GM23248 (cell line): Measurements from ENCODE around the gene HACE1. TPM values are rescaled to one million over a fixed set of nuclear protein-coding genes. Genes with fewer than 3 reads are reported as not detected.

Experiments
- DNase-seq: peaks from one replicate; pipeline ENCODE4 v3.0.0-alpha.2; 2015
- H2AFZ ChIP-seq: fragments of 200-600 bp; sonication (generic); 2 replicates; pipeline ENCODE4 v1.6.1; 2016; ENCODE audit warnings: antibody characterized with exemption
- H3F3A ChIP-seq: fragments of 200-600 bp; sonication (generic); 2 replicates; pipeline ENCODE4 v1.6.1; 2016; ENCODE audit warnings: mild to moderate bottlenecking, antibody characterized with exemption, mixed run types; ENCODE audit not compliant: insufficient read depth
- H3K27ac ChIP-seq: fragments of 200-600 bp; sonication (generic); 2 replicates; pipeline ENCODE4 v1.5.1; 2016; ENCODE audit warnings: mild to moderate bottlenecking
- H3K27me3 ChIP-seq: fragments of 200-600 bp; sonication (generic); replicated peaks from 2 replicates; pipeline ENCODE4 v1.6.1; 2016; ENCODE audit warnings: mild to moderate bottlenecking; ENCODE audit not compliant: insufficient read depth
- H3K36me3 ChIP-seq: fragments of 200-600 bp; sonication (generic); 2 replicates; pipeline ENCODE4 v1.6.1; 2016; ENCODE audit warnings: low read depth, mild to moderate bottlenecking
- H3K4me1 ChIP-seq: fragments of 200-600 bp; sonication (generic); 2 replicates; pipeline ENCODE4 v1.6.1; 2016; ENCODE audit warnings: mild to moderate bottlenecking; ENCODE audit not compliant: insufficient read depth
- H3K4me2 ChIP-seq: fragments of 200-600 bp; sonication (generic); one replicate; pipeline ENCODE4 v1.6.1; 2016; ENCODE audit warnings: mild to moderate bottlenecking; ENCODE audit not compliant: unreplicated experiment
- H3K4me3 ChIP-seq: fragments of 200-600 bp; sonication (generic); 2 replicates; pipeline ENCODE4 v1.5.1; 2016; ENCODE audit warnings: mild to moderate bottlenecking
- H3K79me2 ChIP-seq: fragments of 200-600 bp; sonication (generic); 2 replicates; pipeline ENCODE4 v1.6.1; 2016; ENCODE audit warnings: mild to moderate bottlenecking; ENCODE audit not compliant: insufficient read depth
- H3K9ac ChIP-seq: fragments of 200-600 bp; sonication (generic); 2 replicates; pipeline ENCODE4 v1.6.1; 2016; ENCODE audit warnings: mild to moderate bottlenecking
- H3K9me2 ChIP-seq: fragments of 200-600 bp; sonication (generic); 2 replicates; pipeline ENCODE4 v1.6.1; 2016; ENCODE audit warnings: mixed run types, mild to moderate bottlenecking, moderate library complexity; ENCODE audit not compliant: insufficient read depth
- H3K9me3 ChIP-seq: fragments of 200-600 bp; sonication (generic); one replicate; pipeline ENCODE4 v1.6.1; 2017; ENCODE audit warnings: low read depth
- H4K20me1 ChIP-seq: fragments of 200-600 bp; sonication (generic); 2 replicates; pipeline ENCODE4 v1.6.0; 2016; ENCODE audit not compliant: insufficient read depth
- EZH2 ChIP-seq: fragments of 200-600 bp; sonication (generic); IDR thresholded peaks from 2 replicates; pipeline ENCODE4 v1.6.1; 2018; ENCODE audit warnings: antibody characterized with exemption, mild to moderate bottlenecking; ENCODE audit not compliant: insufficient read depth, poor library complexity, severe bottlenecking
- EZH2phosphoT487 ChIP-seq: fragments of 200-600 bp; sonication (generic); IDR thresholded peaks from 2 replicates; pipeline ENCODE4 v1.6.1; 2018; ENCODE audit warnings: antibody characterized with exemption, moderate library complexity, mild to moderate bottlenecking, low read depth; ENCODE audit not compliant: insufficient read depth
- WGBS, 2 experiments: methylation state at CpG; one replicate each; pipeline ENCODE4 v1.1.6; 2015 to 2017; ENCODE audit warnings: low lambda C conversion rate in 2 of 2, low coverage in 1 of 2; ENCODE audit errors: missing lambda C conversion rate in 2 of 2; 5-methylcytosine and 5-hydroxymethylcytosine counted together
- in situ Hi-C: fragments of 300-500 bp; cut with MboI; formaldehyde crosslinking; loops from 2 replicates; pipeline ENCODE4 v1.15.0; 2020
- polyA plus RNA-seq: library from polyadenylated mRNA; unstranded; fragments of >200 nt; fragmentation: Nextera tagmentation; extraction: Ambion mirVana; gene quantifications from 2 replicates; pipeline ENCODE4 v1.2.1, GENCODE V29; 2016
- total RNA-seq: library from RNA; depleted of rRNA; stranded (reverse); fragments of >200 nt; shearing (Covaris generic); gene quantifications from 2 replicates; pipeline ENCODE4 v1.2.3, GENCODE V29; 2014

HACE1 gene
- total and polyA plus RNA-seq, 2 experiments from 2014 or later, result 7.7 to 13.3 TPM

- Histone ChIP-seq H3K36me3 (no peaks in the 10 kb centered on the region), H3K9me2 (no peaks in the 10 kb centered on the region), H3K4me2 (no peak overlapping the region), H3K79me2 (no peaks in the 10 kb centered on the region), H3F3A (0 out of 2 replicates have a peak, but pooled peaks cover 11% of the 10 kb centered on the region), H3K27ac (no peak overlapping the region), H4K20me1 (no peaks in the 10 kb centered on the region), H3K9me3 (no peaks in the 10 kb centered on the region), H3K4me1 (peaks cover 15% of the 10 kb centered on the region), H3K4me3 (no peak overlapping the region), H3K27me3 (no peaks in the 10 kb centered on the region), H3K9ac (no peak overlapping the region), H2AFZ (no peak overlapping the region)
- no peak for DNase-seq
- WGBS, 2 experiments, result 75 to 83% methylated on average over 5 of the region's 5 CpGs
- no peak for TF ChIP-seq EZH2
- TF ChIP-seq EZH2phosphoT487, result no peak
- in situ Hi-C loops, result no loop called here
Observed at GRCh38 chr6:104702126-104702841, 157.4 kb downstream of the HACE1 start.

- Histone ChIP-seq H3K27ac (no peak overlapping the region), H3K9me3 (no peaks in the 10 kb centered on the region), H3F3A (0 out of 2 replicates have a peak, but pooled peaks cover 11% of the 10 kb centered on the region), H3K4me1 (peaks cover 13% of the 10 kb centered on the region), H3K27me3 (no peaks in the 10 kb centered on the region), H3K36me3 (no peaks in the 10 kb centered on the region), H3K79me2 (no peaks in the 10 kb centered on the region), H3K9me2 (no peaks in the 10 kb centered on the region), H2AFZ (no peak overlapping the region), H3K9ac (no peak overlapping the region), H3K4me3 (no peak overlapping the region), H3K4me2 (no peak overlapping the region), H4K20me1 (no peaks in the 10 kb centered on the region)
- TF ChIP-seq EZH2phosphoT487 (no peak), EZH2 (no peak)
- no peak for DNase-seq
- in situ Hi-C loops, result no loop called here
- WGBS, 2 experiments, result 48 to 58% methylated on average over 5 of the region's 5 CpGs
Observed at GRCh38 chr6:104700371-104701185, 159.1 kb downstream of the HACE1 start.

GRCh38 chr6:104699593-104700329, 160.0 kb downstream of the HACE1 start:
- in situ Hi-C loops, result no loop called here
- TF ChIP-seq EZH2phosphoT487 (no peak), EZH2 (no peak)
- WGBS, 2 experiments, result 66 to 70% methylated on average over 8 of the region's 8 CpGs

GRCh38 chr6:104698979-104699378, 160.7 kb downstream of the HACE1 start:
- DNase-seq, result no peak
- H3K4me2 ChIP-seq, result no peak overlapping the region
- no peaks in the 10 kb centered on the region for H3K79me2 ChIP-seq
- H3K4me3 ChIP-seq, result no peak overlapping the region
- WGBS, 2 experiments, result 94 to 97% methylated on average over 1 of the region's 1 CpG
- H3K4me1 ChIP-seq, result no peaks in the 10 kb centered on the region
- H3K9me3 ChIP-seq, result no peaks in the 10 kb centered on the region
- TF ChIP-seq EZH2 (no peak), EZH2phosphoT487 (no peak)
- H3F3A ChIP-seq, result no peaks in the 10 kb centered on the region
- H2AFZ ChIP-seq, result no peak overlapping the region
- H3K36me3 ChIP-seq, result no peaks in the 10 kb centered on the region
- H3K9ac ChIP-seq, result no peak overlapping the region
- H4K20me1 ChIP-seq, result no peaks in the 10 kb centered on the region
- in situ Hi-C loops, result no loop called here
- no peaks in the 10 kb centered on the region for H3K27me3 ChIP-seq
- no peak overlapping the region for H3K27ac ChIP-seq
- no peaks in the 10 kb centered on the region for H3K9me2 ChIP-seq

More at GRCh38 chr6:104699593-104700329, 160.0 kb downstream of the HACE1 start:
- peaks cover 6% of the 10 kb centered on the region for H3K4me1 ChIP-seq
- no peaks in the 10 kb centered on the region for H3K9me2 ChIP-seq
- no peaks in the 10 kb centered on the region for H3K27me3 ChIP-seq
- H3K4me3 ChIP-seq, result no peak overlapping the region
- no peak overlapping the region for H3K9ac ChIP-seq
- H4K20me1 ChIP-seq, result no peaks in the 10 kb centered on the region
- H3F3A ChIP-seq, result 0 out of 2 replicates have a peak, but pooled peaks cover 4% of the 10 kb centered on the region
- no peak overlapping the region for H3K27ac ChIP-seq
- H3K36me3 ChIP-seq, result no peaks in the 10 kb centered on the region
- H2AFZ ChIP-seq, result no peak overlapping the region
- no peak overlapping the region for H3K4me2 ChIP-seq
- no peaks in the 10 kb centered on the region for H3K79me2 ChIP-seq
- no peaks in the 10 kb centered on the region for H3K9me3 ChIP-seq
- no peak for DNase-seq
